Skeletal muscle satellite cell (primary cell): Measurements from ENCODE around the gene PPM1F.

Experiments
- H3K27me3 ChIP-seq: 2 replicates; pipeline ENCODE4 v1.7.0; 2013; ENCODE audit warnings: low read length; ENCODE audit not compliant: control insufficient read depth, insufficient read depth
- H3K36me3 ChIP-seq: 2 replicates; pipeline ENCODE4 v1.7.0; 2013; ENCODE audit warnings: mild to moderate bottlenecking, control low read depth, low read length; ENCODE audit not compliant: insufficient read depth
- H3K4me1 ChIP-seq: 2 replicates; pipeline ENCODE4 v1.7.0; 2013; ENCODE audit warnings: low read length; ENCODE audit not compliant: control insufficient read depth, insufficient read depth
- H3K4me2 ChIP-seq: 2 replicates; pipeline ENCODE4 v1.7.0; 2013; ENCODE audit warnings: mild to moderate bottlenecking, low read length
- H3K4me3 ChIP-seq: 2 replicates; pipeline ENCODE4 v1.7.0; 2013; ENCODE audit warnings: low read length
- H3K9ac ChIP-seq: 2 replicates; pipeline ENCODE4 v1.7.0; 2013; ENCODE audit warnings: mild to moderate bottlenecking, low read depth, low read length, moderate library complexity
- H3K9me3 ChIP-seq: replicated peaks from 2 replicates; pipeline ENCODE4 v1.7.0; 2013; ENCODE audit warnings: mild to moderate bottlenecking, control low read depth, low read length

The PPM1F gene

GRCh38 chr22:21951931-21952465, 650 bp downstream of the PPM1F start:
- Histone ChIP-seq H3K4me3 (peak overlapping the region; percentile 91), H3K4me1 (peaks cover 37% of the 10 kb centered on the region), H3K27me3 (no peaks in the 10 kb centered on the region), H3K9me3 (no peaks in the 10 kb centered on the region), H3K9ac (peak overlapping the region; percentile 84), H3K4me2 (peak overlapping the region; percentile 85), H3K36me3 (no peaks in the 10 kb centered on the region)

GRCh38 chr22:21951062-21951461, 1.6 kb downstream of the PPM1F start:
- Histone ChIP-seq H3K4me2 (no peak overlapping the region), H3K27me3 (no peaks in the 10 kb centered on the region), H3K4me3 (no peak overlapping the region), H3K9ac (no peak overlapping the region), H3K36me3 (peaks cover 3% of the 10 kb centered on the region), H3K4me1 (peaks cover 45% of the 10 kb centered on the region), H3K9me3 (no peaks in the 10 kb centered on the region)

GRCh38 chr22:21949948-21950347, 2.7 kb downstream of the PPM1F start:
- Histone ChIP-seq H3K4me2 (no peak overlapping the region), H3K9me3 (no peaks in the 10 kb centered on the region), H3K27me3 (no peaks in the 10 kb centered on the region), H3K9ac (no peak overlapping the region), H3K4me3 (no peak overlapping the region), H3K36me3 (peaks cover 14% of the 10 kb centered on the region), H3K4me1 (peaks cover 45% of the 10 kb centered on the region)

GRCh38 chr22:21949569-21949918, 3.1 kb downstream of the PPM1F start:
- Histone ChIP-seq H3K9ac (no peak overlapping the region), H3K4me3 (no peak overlapping the region), H3K36me3 (peaks cover 18% of the 10 kb centered on the region), H3K4me1 (peaks cover 45% of the 10 kb centered on the region), H3K27me3 (no peaks in the 10 kb centered on the region), H3K4me2 (no peak overlapping the region), H3K9me3 (no peaks in the 10 kb centered on the region)

- Histone ChIP-seq H3K4me3 (no peak overlapping the region), H3K4me2 (peak overlapping the region; percentile 7), H3K36me3 (peaks cover 22% of the 10 kb centered on the region), H3K9me3 (no peaks in the 10 kb centered on the region), H3K27me3 (no peaks in the 10 kb centered on the region), H3K4me1 (peaks cover 50% of the 10 kb centered on the region), H3K9ac (peak overlapping the region; percentile 13)
Measured at GRCh38 chr22:21948824-21949568, 3.7 kb downstream of the PPM1F start.

- H3K4me2 ChIP-seq, result peak overlapping the region; percentile 7
- H3K9ac ChIP-seq, result no peak overlapping the region
- no peaks in the 10 kb centered on the region for H3K27me3 ChIP-seq
- H3K36me3 ChIP-seq, result peaks cover 22% of the 10 kb centered on the region
- peaks cover 56% of the 10 kb centered on the region for H3K4me1 ChIP-seq
- no peaks in the 10 kb centered on the region for H3K9me3 ChIP-seq
- H3K4me3 ChIP-seq, result no peak overlapping the region
Measured at GRCh38 chr22:21948390-21948789, 4.3 kb downstream of the PPM1F start.

- peaks cover 22% of the 10 kb centered on the region for H3K36me3 ChIP-seq
- H3K4me3 ChIP-seq, result no peak overlapping the region
- peaks cover 67% of the 10 kb centered on the region for H3K4me1 ChIP-seq
- H3K4me2 ChIP-seq, result peak overlapping the region; percentile 61
- no peaks in the 10 kb centered on the region for H3K9me3 ChIP-seq
- H3K27me3 ChIP-seq, result no peaks in the 10 kb centered on the region
- H3K9ac ChIP-seq, result peak overlapping the region; percentile 59
Measured at GRCh38 chr22:21947040-21948014, 5.3 kb downstream of the PPM1F start.

GRCh38 chr22:21946262-21946925, 6.3 kb downstream of the PPM1F start:
- Histone ChIP-seq H3K9ac (peak overlapping the region; percentile 59), H3K9me3 (no peaks in the 10 kb centered on the region), H3K4me2 (no peak overlapping the region), H3K27me3 (no peaks in the 10 kb centered on the region), H3K36me3 (peaks cover 24% of the 10 kb centered on the region), H3K4me1 (peaks cover 70% of the 10 kb centered on the region), H3K4me3 (no peak overlapping the region)

- no peaks in the 10 kb centered on the region for H3K9me3 ChIP-seq
- no peak overlapping the region for H3K4me2 ChIP-seq
- no peak overlapping the region for H3K4me3 ChIP-seq
- H3K36me3 ChIP-seq, result peaks cover 28% of the 10 kb centered on the region
- H3K27me3 ChIP-seq, result no peaks in the 10 kb centered on the region
- peaks cover 77% of the 10 kb centered on the region for H3K4me1 ChIP-seq
- no peak overlapping the region for H3K9ac ChIP-seq
Measured at GRCh38 chr22:21945453-21946261, 7.0 kb downstream of the PPM1F start.

GRCh38 chr22:21944871-21945270, 7.8 kb downstream of the PPM1F start:
- Histone ChIP-seq H3K4me1 (peaks cover 81% of the 10 kb centered on the region), H3K4me3 (no peak overlapping the region), H3K9me3 (no peaks in the 10 kb centered on the region)

More at GRCh38 chr22:21944871-21945270, 7.8 kb downstream of the PPM1F start:
- no peak overlapping the region for H3K4me2 ChIP-seq
- no peaks in the 10 kb centered on the region for H3K27me3 ChIP-seq
- no peak overlapping the region for H3K9ac ChIP-seq
- peaks cover 28% of the 10 kb centered on the region for H3K36me3 ChIP-seq
